GM12864 (cell line): ENCODE measurements around the gene KCNQ5.

ENCODE experiments used
- DNase-seq: peaks from one replicate; pipeline ENCODE4 v3.0.0-alpha.2; 2011; ENCODE audit warnings: low read depth
- H3K4me3 ChIP-seq: 2 replicates; pipeline ENCODE4 v1.5.1; 2011; ENCODE audit warnings: mild to moderate bottlenecking, low read depth, low read length, control low read depth
- TF ChIP-seq, protein P1 (sequence below): IDR thresholded peaks from 2 replicates; pipeline ENCODE4 v1.5.1; 2011; ENCODE audit warnings: low read depth, mild to moderate bottlenecking, moderate library complexity, low read length, control low read depth, inconsistent platforms; ENCODE audit errors: missing control alignments

The KCNQ5 gene

GRCh38 chr6:72738091-72738490 lies 116.2 kb downstream of the KCNQ5 start:
- TF ChIP-seq, protein P1, sequence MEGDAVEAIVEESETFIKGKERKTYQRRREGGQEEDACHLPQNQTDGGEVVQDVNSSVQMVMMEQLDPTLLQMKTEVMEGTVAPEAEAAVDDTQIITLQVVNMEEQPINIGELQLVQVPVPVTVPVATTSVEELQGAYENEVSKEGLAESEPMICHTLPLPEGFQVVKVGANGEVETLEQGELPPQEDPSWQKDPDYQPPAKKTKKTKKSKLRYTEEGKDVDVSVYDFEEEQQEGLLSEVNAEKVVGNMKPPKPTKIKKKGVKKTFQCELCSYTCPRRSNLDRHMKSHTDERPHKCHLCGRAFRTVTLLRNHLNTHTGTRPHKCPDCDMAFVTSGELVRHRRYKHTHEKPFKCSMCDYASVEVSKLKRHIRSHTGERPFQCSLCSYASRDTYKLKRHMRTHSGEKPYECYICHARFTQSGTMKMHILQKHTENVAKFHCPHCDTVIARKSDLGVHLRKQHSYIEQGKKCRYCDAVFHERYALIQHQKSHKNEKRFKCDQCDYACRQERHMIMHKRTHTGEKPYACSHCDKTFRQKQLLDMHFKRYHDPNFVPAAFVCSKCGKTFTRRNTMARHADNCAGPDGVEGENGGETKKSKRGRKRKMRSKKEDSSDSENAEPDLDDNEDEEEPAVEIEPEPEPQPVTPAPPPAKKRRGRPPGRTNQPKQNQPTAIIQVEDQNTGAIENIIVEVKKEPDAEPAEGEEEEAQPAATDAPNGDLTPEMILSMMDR, result no peak
- DNase-seq, result no peak

DNA sequence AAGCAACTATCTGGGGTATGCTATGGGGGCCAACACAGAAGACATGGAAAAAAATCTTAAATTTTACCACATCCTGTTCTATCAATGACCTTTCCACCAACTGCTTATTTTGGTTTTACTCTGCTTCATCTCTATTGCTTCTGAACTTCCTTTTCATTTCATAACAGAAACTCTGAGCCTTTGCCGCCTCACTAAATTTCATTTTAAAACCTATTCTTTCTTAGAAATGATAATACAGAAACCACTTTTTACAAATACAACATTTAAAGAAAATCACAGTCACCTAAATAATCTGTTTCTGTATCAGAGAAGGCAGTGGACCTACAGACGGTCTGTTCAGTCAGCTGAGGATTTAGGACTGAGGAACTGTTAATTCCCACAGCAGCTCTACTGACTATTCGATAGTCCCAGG lies 117.5 kb downstream of the KCNQ5 start:
- no peak overlapping the region; the same call in 1 of the 2 replicates for H3K4me3 ChIP-seq
- peak; percentile 39 for DNase-seq
- TF ChIP-seq, protein P1, result no peak

More at GRCh38 chr6:72738091-72738490, 116.2 kb downstream of the KCNQ5 start:
- no peak overlapping the region for H3K4me3 ChIP-seq

DNA sequence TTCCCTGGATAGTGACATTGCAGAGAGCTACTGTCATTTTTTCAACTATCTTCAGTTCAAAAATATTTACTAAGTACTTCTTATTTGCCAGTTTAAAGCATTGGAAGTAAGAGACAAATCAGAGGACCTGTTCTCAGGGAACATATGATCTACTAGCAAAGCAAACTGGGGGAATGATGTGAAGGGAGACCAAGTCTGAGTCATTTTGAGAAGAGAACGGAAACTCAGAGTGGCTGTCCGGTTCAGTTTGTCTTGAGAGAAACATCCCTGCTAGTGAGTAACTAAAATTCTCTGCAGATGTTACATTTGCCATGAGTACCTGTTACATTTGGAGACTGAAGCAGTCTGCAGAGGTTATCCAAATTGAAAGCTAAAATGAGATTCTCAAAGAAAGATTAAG lies 118.3 kb downstream of the KCNQ5 start:
- TF ChIP-seq, protein P1, result no peak
- peak; percentile 73 for DNase-seq
- no peak overlapping the region; the same call in 1 of the 2 replicates for H3K4me3 ChIP-seq

DNA sequence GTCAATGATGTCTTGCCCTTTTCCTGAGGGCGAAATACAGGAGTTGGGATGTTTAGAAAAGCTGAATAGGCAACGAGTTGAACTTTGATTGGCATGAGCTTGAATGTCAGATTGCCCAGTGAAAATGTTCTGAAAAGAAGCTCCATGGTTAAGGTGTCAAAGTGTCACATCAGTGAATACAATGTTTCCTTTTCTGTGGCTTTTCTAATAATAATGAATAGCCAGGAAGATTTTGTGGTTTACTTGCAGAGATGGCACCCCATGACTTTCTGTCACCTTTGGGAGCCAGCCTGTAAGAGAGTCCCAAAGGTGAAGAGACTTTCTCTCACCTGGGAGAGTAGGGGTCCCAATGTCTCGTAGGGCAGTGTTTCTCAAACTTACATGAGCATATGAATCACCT lies 119.2 kb downstream of the KCNQ5 start:
- no peak overlapping the region for H3K4me3 ChIP-seq
- TF ChIP-seq, protein P1, result no peak
- DNase-seq, result no peak

DNA sequence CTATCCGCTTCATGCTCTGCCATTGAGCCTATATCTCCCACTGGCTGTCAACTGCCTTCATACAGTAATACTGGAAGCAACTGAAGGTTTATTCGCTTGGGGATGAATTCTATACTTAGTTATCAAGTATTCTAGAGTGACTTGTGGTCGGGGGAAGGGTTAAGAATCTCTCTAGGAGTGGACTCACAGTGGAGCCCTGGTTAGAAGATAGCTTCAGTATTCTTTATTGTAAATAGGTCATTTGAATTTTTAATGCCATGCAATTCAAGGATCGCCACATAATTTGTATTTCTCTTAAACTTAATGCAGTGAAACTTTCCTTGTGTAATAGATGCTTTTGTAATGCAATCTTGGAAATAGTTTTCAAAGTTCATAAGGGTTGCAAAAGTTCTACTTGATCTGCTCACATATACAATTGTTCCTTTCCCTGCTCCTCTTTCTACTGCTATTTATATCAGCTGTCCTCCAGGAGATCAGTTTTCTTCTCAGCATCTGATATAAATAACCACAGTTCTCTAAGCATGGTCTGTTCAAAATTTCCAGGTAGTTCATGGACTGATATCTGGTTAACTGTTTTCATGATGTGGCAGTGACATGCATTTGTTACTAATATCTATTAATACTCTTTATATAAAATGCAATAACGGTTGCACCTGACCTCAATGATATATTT lies 120.3 kb downstream of the KCNQ5 start:
- H3K4me3 ChIP-seq, result no peak overlapping the region
- TF ChIP-seq, protein P1, result no peak
- DNase-seq, result no peak

GRCh38 chr6:72746276-72746675 lies 124.4 kb downstream of the KCNQ5 start:
- no peak for DNase-seq
- TF ChIP-seq, protein P1, result no peak
- H3K4me3 ChIP-seq, result no peak overlapping the region

GRCh38 chr6:72748759-72749158 lies 126.9 kb downstream of the KCNQ5 start:
- TF ChIP-seq, protein P1, result no peak
- DNase-seq, result no peak
- no peak overlapping the region for H3K4me3 ChIP-seq
